Testis (tissue), 2 donors: Measurements from ENCODE around the gene PPM1K.

ENCODE experiments used
- POLR2A ChIP-seq: fragments of 450-650 bp; IDR thresholded peaks from one replicate; pipeline ENCODE4 v1.6.1; 2017; ENCODE audit warnings: antibody characterized with exemption, mild to moderate bottlenecking, moderate library complexity
- TF ChIP-seq, protein P1 (sequence below), 3 experiments: fragments of 450-650 bp in 2 of 3; fragments of 200-600 bp in 1 of 3; sonication (generic) in 1 of 3; IDR thresholded peaks; one replicate each; pipeline ENCODE4 v1.5.1; 2016 to 2019; ENCODE audit warnings: antibody characterized with exemption in 3 of 3, mild to moderate bottlenecking in 2 of 3, moderate library complexity in 1 of 3

DNA sequence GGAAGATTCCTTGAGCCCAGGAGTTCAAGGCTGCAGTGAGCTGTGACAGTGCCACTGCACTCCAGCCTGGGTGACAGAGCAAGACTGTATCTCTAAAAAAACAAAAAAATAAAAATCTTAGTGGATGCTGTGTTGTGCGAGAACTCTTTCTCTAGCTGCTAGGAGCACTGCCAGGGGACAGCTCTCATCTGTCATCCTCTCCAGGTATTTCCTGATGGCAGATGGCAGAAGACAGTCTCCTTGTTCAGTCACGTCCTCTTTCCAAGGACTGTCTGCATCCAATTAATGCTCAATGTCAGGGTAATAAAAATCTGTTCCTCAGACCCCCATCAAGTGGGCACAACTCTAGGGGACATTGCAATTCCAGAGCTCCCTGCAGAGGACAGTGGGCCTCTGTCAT is 29.2 kb downstream of the PPM1K start:
- no peak for TF ChIP-seq POLR2A
- TF ChIP-seq, protein P1, sequence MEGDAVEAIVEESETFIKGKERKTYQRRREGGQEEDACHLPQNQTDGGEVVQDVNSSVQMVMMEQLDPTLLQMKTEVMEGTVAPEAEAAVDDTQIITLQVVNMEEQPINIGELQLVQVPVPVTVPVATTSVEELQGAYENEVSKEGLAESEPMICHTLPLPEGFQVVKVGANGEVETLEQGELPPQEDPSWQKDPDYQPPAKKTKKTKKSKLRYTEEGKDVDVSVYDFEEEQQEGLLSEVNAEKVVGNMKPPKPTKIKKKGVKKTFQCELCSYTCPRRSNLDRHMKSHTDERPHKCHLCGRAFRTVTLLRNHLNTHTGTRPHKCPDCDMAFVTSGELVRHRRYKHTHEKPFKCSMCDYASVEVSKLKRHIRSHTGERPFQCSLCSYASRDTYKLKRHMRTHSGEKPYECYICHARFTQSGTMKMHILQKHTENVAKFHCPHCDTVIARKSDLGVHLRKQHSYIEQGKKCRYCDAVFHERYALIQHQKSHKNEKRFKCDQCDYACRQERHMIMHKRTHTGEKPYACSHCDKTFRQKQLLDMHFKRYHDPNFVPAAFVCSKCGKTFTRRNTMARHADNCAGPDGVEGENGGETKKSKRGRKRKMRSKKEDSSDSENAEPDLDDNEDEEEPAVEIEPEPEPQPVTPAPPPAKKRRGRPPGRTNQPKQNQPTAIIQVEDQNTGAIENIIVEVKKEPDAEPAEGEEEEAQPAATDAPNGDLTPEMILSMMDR (IDR thresholded peaks at IDR 0.05), result no peak
